ENCODE data around the gene CFAP46. TPM values are rescaled to one million over a fixed set of nuclear protein-coding genes. Genes with fewer than 3 reads are reported as not detected.

Gene CFAP46
- total and polyA plus RNA-seq, 2 experiments from 2014 or later = 3.1 to 5.4 TPM

- Histone ChIP-seq H3K9me2 (ENCODE audit: insufficient read depth) (no peaks in the 10 kb centered on the region), H3K36me3 (ENCODE audit: insufficient read depth) (no peaks in the 10 kb centered on the region), H3K4me1 (ENCODE audit: insufficient read depth) (no peaks in the 10 kb centered on the region), H3K27ac (ENCODE audit: low read depth) (no peak overlapping the region), H3K4me2 (no peak overlapping the region), H3K27me3 (ENCODE audit: insufficient read depth) (no peaks in the 10 kb centered on the region), H3F3A (replicated peaks; ENCODE audit: low read depth) (0 out of 2 replicates have a peak, but pooled peaks cover 6% of the 10 kb centered on the region), H3K79me2 (replicated peaks; ENCODE audit: insufficient read depth) (no peaks in the 10 kb centered on the region), H3K4me3 (no peak overlapping the region), H2AFZ (no peak overlapping the region), H4K20me1 (replicated peaks; ENCODE audit: insufficient read depth) (no peaks in the 10 kb centered on the region)
- DNase-seq (ENCODE audit: low spot score) = no peak
- H3K27ac Mint-ChIP-seq = no peak overlapping the region; the same call in 1 of the 2 replicates
- peaks cover 9% of the 10 kb centered on the region for H3K27me3 Mint-ChIP-seq (ENCODE audit: insufficient read depth, low read depth, poor library complexity)
- TF ChIP-seq ZNF114 (CRISPR knock-in tag; IDR thresholded peaks at IDR 0.05) (no peak), STAT1 (IDR thresholded peaks at IDR 0.05; ENCODE audit: unreplicated experiment) (no peak), CTCF (conservative IDR thresholded peaks at IDR 0.05; ENCODE audit: low read depth in 2 of 2) (no peak), ZNF462 (CRISPR knock-in tag; IDR thresholded peaks at IDR 0.05) (no peak), ZNF331 (CRISPR knock-in tag; IDR thresholded peaks at IDR 0.05; ENCODE audit: low read depth) (no peak), CREB1 (CRISPR knock-in tag; IDR thresholded peaks at IDR 0.05; ENCODE audit: low read depth) (no peak), EZH2 (IDR thresholded peaks at IDR 0.05; ENCODE audit: low read depth, unreplicated experiment) (no peak), NANOG (IDR thresholded peaks at IDR 0.05; ENCODE audit: borderline replicate concordance) (no peak), JUNB (IDR thresholded peaks at IDR 0.05; ENCODE audit: unreplicated experiment) (no peak), POLR2AphosphoS5 (IDR thresholded peaks at IDR 0.05; ENCODE audit: low read depth) (no peak), REST (IDR thresholded peaks at IDR 0.05; ENCODE audit: unreplicated experiment) (no peak), EZH2phosphoT487 (IDR thresholded peaks at IDR 0.05; ENCODE audit: unreplicated experiment) (no peak), ETS1 (IDR thresholded peaks at IDR 0.05) (no peak)
- H3K9me3 Mint-ChIP-seq = peaks cover 17% of the 10 kb centered on the region
- H3K4me1 Mint-ChIP-seq = no peaks in the 10 kb centered on the region; the same call in 2 of the 3 replicates
- no peak; the same call in 2 of the 3 replicates for ATAC-seq
- peaks cover 19% of the 10 kb centered on the region for H3K36me3 Mint-ChIP-seq (ENCODE audit: low read depth)
- no peak overlapping the region for H3K4me3 Mint-ChIP-seq
Measured at GRCh38 chr10:132765435-132765834, 176.9 kb downstream of the CFAP46 start.
